ENCODE data around the gene COG7. TPM values are rescaled to one million over a fixed set of nuclear protein-coding genes. Genes with fewer than 3 reads are reported as not detected.
"Not testable (repeated sequence)": the region's sequence is repeated elsewhere in the genome, so short reads cannot be mapped to it uniquely, and the experiment has no call there.

The COG7 gene
- total RNA-seq, 1 donor from 2014 or later: 21.4 TPM

- Histone ChIP-seq H3K4me1 (no peaks in the 10 kb centered on the region), H3K4me3 (no peak overlapping the region), H3K36me3 (peaks cover 0 to 92% of the 10 kb centered on the region in 2 donors), H3K9me3 (no peaks in the 10 kb centered on the region), H3K27me3 (no peaks in the 10 kb centered on the region), H3K27ac (no peak overlapping the region)
- intact Hi-C loops (cut with DNase I): no loop called here
- TF ChIP-seq POLR2A (IDR thresholded peaks at IDR 0.05): no peak
- no peak for DNase-seq (ENCODE audit: extremely low spot score in 2 of 2)
Observed at GRCh38 chr16:23476289-23476688, 23.3 kb upstream of the COG7 start.

GRCh38 chr16:23469814-23470213, 16.8 kb upstream of the COG7 start:
- Histone ChIP-seq H3K4me1 (no peaks in the 10 kb centered on the region), H3K27ac (no peak overlapping the region), H3K27me3 (no peaks in the 10 kb centered on the region), H3K4me3 (no peak overlapping the region), H3K36me3 (peaks cover 0 to 81% of the 10 kb centered on the region in 2 donors), H3K9me3 (no peaks in the 10 kb centered on the region)
- intact Hi-C loops (cut with DNase I): no loop called here
- TF ChIP-seq POLR2A (IDR thresholded peaks at IDR 0.05): no peak
- TF ChIP-seq CTCF (IDR thresholded peaks at IDR 0.05): no peak
- no peak for TF ChIP-seq POLR2AphosphoS5 (IDR thresholded peaks at IDR 0.05; ENCODE audit: insufficient read depth in 1 of 2, low read depth in 1 of 2)
- DNase-seq (ENCODE audit: extremely low spot score in 2 of 2): no peak

- Histone ChIP-seq H3K9me3 (no peaks in the 10 kb centered on the region), H3K4me3 (no peak overlapping the region), H3K27ac (no peak overlapping the region), H3K27me3 (no peaks in the 10 kb centered on the region), H3K4me1 (no peaks in the 10 kb centered on the region), H3K36me3 (peaks cover 0 to 54% of the 10 kb centered on the region in 2 donors)
- intact Hi-C loops (cut with DNase I): no loop called here
- no peak for DNase-seq (ENCODE audit: extremely low spot score in 2 of 2)
- TF ChIP-seq CTCF (IDR thresholded peaks at IDR 0.05) (no peak), POLR2AphosphoS5 (IDR thresholded peaks at IDR 0.05; ENCODE audit: insufficient read depth in 1 of 2, low read depth in 1 of 2) (no peak), POLR2A (IDR thresholded peaks at IDR 0.05) (no peak)
Observed at GRCh38 chr16:23466162-23466885, 13.3 kb upstream of the COG7 start.

DNA sequence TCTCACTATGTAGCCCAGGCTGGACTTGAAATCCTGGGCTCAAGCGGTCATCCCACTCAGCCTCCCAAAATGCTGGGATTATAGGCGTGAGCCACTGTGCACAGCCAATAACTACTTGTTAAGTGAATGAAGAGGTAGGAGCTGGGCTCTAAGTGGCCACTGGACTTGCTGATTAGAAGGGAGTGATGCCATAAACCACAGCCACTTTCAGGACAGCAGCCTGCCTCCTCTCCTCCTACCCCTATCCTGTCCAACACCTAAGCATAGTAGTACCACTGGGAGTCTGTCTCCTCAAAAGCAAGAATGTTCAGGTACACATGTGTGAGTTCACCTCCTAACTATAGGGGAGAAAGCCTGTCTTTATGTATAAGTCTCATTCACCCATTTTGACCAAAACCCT, 12.2 kb upstream of the COG7 start:
- H3K4me1 ChIP-seq: no peaks in the 10 kb centered on the region
- H3K9me3 ChIP-seq: no peaks in the 10 kb centered on the region
- intact Hi-C loops (cut with DNase I): no loop called here
- no peak for TF ChIP-seq POLR2A (IDR thresholded peaks at IDR 0.05)
- no peak for TF ChIP-seq POLR2AphosphoS5 (IDR thresholded peaks at IDR 0.05; ENCODE audit: insufficient read depth in 1 of 2, low read depth in 1 of 2)
- TF ChIP-seq CTCF (IDR thresholded peaks at IDR 0.05): no peak
- peaks cover 0 to 52% of the 10 kb centered on the region in 2 donors for H3K36me3 ChIP-seq
- no peak for DNase-seq (ENCODE audit: extremely low spot score in 2 of 2)
- no peak overlapping the region for H3K4me3 ChIP-seq
- H3K27ac ChIP-seq: no peak overlapping the region
- H3K27me3 ChIP-seq: no peaks in the 10 kb centered on the region

DNA sequence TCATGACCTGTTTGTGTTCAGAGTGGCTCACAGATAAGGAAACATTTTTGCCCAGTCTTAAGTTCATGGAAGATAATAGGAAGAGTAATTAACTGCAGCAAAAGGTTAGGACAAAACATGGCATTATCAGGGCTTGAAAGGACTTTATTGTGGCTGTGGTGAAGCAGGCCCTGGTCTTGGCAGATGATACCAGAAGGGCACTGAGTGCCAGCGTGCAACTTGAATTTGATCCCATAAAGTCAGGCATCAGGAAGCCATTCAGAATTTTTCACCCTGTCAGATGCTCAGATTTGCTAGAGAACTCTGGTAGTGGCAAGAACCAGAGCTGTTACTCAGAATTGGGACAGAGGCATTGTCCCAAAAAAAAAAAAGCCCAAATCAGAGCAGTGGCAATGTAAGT, 11.2 kb upstream of the COG7 start:
- Histone ChIP-seq H3K36me3 (peaks cover 0 to 42% of the 10 kb centered on the region in 2 donors), H3K4me3 (no peak overlapping the region), H3K4me1 (no peaks in the 10 kb centered on the region), H3K27ac (no peak overlapping the region), H3K27me3 (no peaks in the 10 kb centered on the region), H3K9me3 (no peaks in the 10 kb centered on the region)
- no peak for TF ChIP-seq POLR2A (IDR thresholded peaks at IDR 0.05)
- TF ChIP-seq POLR2AphosphoS5 (IDR thresholded peaks at IDR 0.05; ENCODE audit: insufficient read depth in 1 of 2, low read depth in 1 of 2): no peak
- TF ChIP-seq CTCF (IDR thresholded peaks at IDR 0.05): no peak
- no peak for DNase-seq (ENCODE audit: extremely low spot score in 2 of 2)
- intact Hi-C loops (cut with DNase I): no loop called here

GRCh38 chr16:23462994-23463393, 10.0 kb upstream of the COG7 start:
- DNase-seq (ENCODE audit: extremely low spot score in 2 of 2); H3K27me3 ChIP-seq; H3K4me1 ChIP-seq; H3K4me3 ChIP-seq; H3K9me3 ChIP-seq; intact Hi-C loops (cut with DNase I); H3K27ac ChIP-seq: not testable (repeated sequence)
- peaks cover 0 to 30% of the 10 kb centered on the region in 2 donors for H3K36me3 ChIP-seq

All from vagina (tissue), 2 donors.